SK-N-SH (cell line): ENCODE results near the gene KRTAP12-1. TPM values are rescaled to one million over a fixed set of nuclear protein-coding genes. Genes with fewer than 3 reads are reported as not detected.
A peak's percentile ranks its signal among the peaks of the same experiment; 100 is the strongest.

Experiments
- CTCF ChIA-PET: fragments of 300-600, 350-600 bp; formaldehyde crosslinking; extraction: SDS; loops from one replicate; lab custom pipeline; 2021; lab: Yijun Ruan, JAX
- POLR2A ChIA-PET: fragments of 350-600 bp; sonication (Branson Sonifier 250); formaldehyde crosslinking; extraction: SDS; loops from one replicate; lab custom pipeline; 2020; ENCODE audit warnings: antibody characterized with exemption, inconsistent platforms; lab: Yijun Ruan, JAX
- DNase-seq: peaks from one replicate; pipeline ENCODE4 v3.0.0; 2012
- H2AFZ ChIP-seq: fragments of 200-600 bp; sonication (generic); 2 replicates; pipeline ENCODE4 v1.8.1; 2016; ENCODE audit warnings: antibody characterized with exemption, mild to moderate bottlenecking, low read depth
- H3F3A ChIP-seq: fragments of 200-600 bp; sonication (generic); replicated peaks from 2 replicates; pipeline ENCODE3; 2016; ENCODE audit warnings: antibody characterized with exemption, mild to moderate bottlenecking; ENCODE audit not compliant: insufficient read depth
- H3K27ac ChIP-seq, 2 experiments: fragments of 200-500 bp in 1 of 2; fragments of 200-600 bp in 1 of 2; sonication (Bioruptor generic) in 1 of 2; sonication (generic), shearing (Covaris generic) in 1 of 2; 2 replicates each; pipeline versions ENCODE4 v1.5.1 to v1.6.1; 2014 to 2016; ENCODE audit warnings: low read depth in 2 of 2, inconsistent platforms in 1 of 2, low read length in 1 of 2, mild to moderate bottlenecking in 1 of 2, mixed read lengths in 1 of 2
- H3K27me3 ChIP-seq: fragments of 200-600 bp; sonication (generic), shearing (Covaris generic); 2 replicates; pipeline ENCODE4 v1.6.1; 2016; ENCODE audit warnings: mixed run types; ENCODE audit not compliant: insufficient read depth
- H3K36me3 ChIP-seq, 2 experiments: fragments of 200-500 bp in 1 of 2; fragments of 200-600 bp in 1 of 2; sonication (Bioruptor generic) in 1 of 2; sonication (generic) in 1 of 2; replicated peaks in 1 of 2; 2 replicates each; pipeline versions ENCODE3 to v1.5.1; 2014 to 2016; ENCODE audit warnings: low read length in 1 of 2, mild to moderate bottlenecking in 1 of 2; ENCODE audit not compliant: insufficient read depth in 2 of 2, control insufficient read depth in 1 of 2
- H3K4me1 ChIP-seq, 2 experiments: fragments of 200-500 bp in 1 of 2; fragments of 200-600 bp in 1 of 2; sonication (Bioruptor generic) in 1 of 2; sonication (generic), shearing (Covaris generic) in 1 of 2; 2 replicates each; pipeline versions ENCODE4 v1.5.1 to v1.6.1; 2014 to 2016; ENCODE audit warnings: low read depth in 1 of 2, low read length in 1 of 2, mixed run types in 1 of 2; ENCODE audit not compliant: insufficient read depth in 2 of 2, control insufficient read depth in 1 of 2
- H3K4me2 ChIP-seq: fragments of 200-600 bp; sonication (generic), shearing (Covaris generic); 2 replicates; pipeline ENCODE4 v1.6.1; 2017; ENCODE audit warnings: mixed run types
- H3K4me3 ChIP-seq, 2 experiments: fragments of 200-500 bp in 1 of 2; fragments of 200-600 bp in 1 of 2; sonication (Bioruptor generic) in 1 of 2; sonication (generic), shearing (Covaris generic) in 1 of 2; 2 replicates each; pipeline versions ENCODE4 v1.5.1 to v1.8.1; 2014 to 2016; ENCODE audit warnings: low read depth in 2 of 2, inconsistent platforms in 1 of 2, low read length in 1 of 2, mild to moderate bottlenecking in 1 of 2, mixed read lengths in 1 of 2, moderate library complexity in 1 of 2
- H3K79me2 ChIP-seq: fragments of 200-600 bp; sonication (generic); 2 replicates; pipeline ENCODE4 v1.8.1; 2017; ENCODE audit warnings: mild to moderate bottlenecking; ENCODE audit not compliant: insufficient read depth
- H3K9ac ChIP-seq: fragments of 200-600 bp; sonication (generic); 2 replicates; pipeline ENCODE4 v1.6.1; 2017; ENCODE audit warnings: mixed run types
- H3K9me2 ChIP-seq: fragments of 200-600 bp; sonication (generic); 2 replicates; pipeline ENCODE4 v1.6.1; 2017; ENCODE audit warnings: mixed run types
- H3K9me3 ChIP-seq: fragments of 200-600 bp; sonication (generic); 2 replicates; pipeline ENCODE4 v1.6.1; 2017; ENCODE audit warnings: mixed run types, mild to moderate bottlenecking, moderate library complexity
- H4K20me1 ChIP-seq: fragments of 200-600 bp; sonication (generic); 2 replicates; pipeline ENCODE4 v1.6.1; 2017; ENCODE audit warnings: mild to moderate bottlenecking, mixed run types; ENCODE audit not compliant: insufficient read depth
- GABPA ChIP-seq: IDR thresholded peaks from 2 replicates; pipeline ENCODE4 v1.4.0; 2012; ENCODE audit warnings: low read depth, mild to moderate bottlenecking
- JUND ChIP-seq: IDR thresholded peaks from 2 replicates; pipeline ENCODE4 v1.4.0; 2012
- MEF2A ChIP-seq: IDR thresholded peaks from 2 replicates; pipeline ENCODE4 v1.4.0; 2012; ENCODE audit warnings: low read depth, borderline replicate concordance
- NFIC ChIP-seq: IDR thresholded peaks from 2 replicates; pipeline ENCODE4 v1.4.0; 2012; ENCODE audit warnings: borderline replicate concordance
- PBX3 ChIP-seq: IDR thresholded peaks from 2 replicates; pipeline ENCODE4; 2012
- POLR2AphosphoS5 ChIP-seq: IDR thresholded peaks from 2 replicates; pipeline ENCODE4 v1.6.1; 2012; ENCODE audit warnings: low read depth, low read length
- RCOR1 ChIP-seq: fragments of 150-350 bp; IDR thresholded peaks from 2 replicates; pipeline ENCODE4 v1.6.1; 2017; ENCODE audit warnings: antibody characterized with exemption, low read length
- REST ChIP-seq: IDR thresholded peaks from 2 replicates; pipeline ENCODE4 v1.6.1; 2012; ENCODE audit warnings: mild to moderate bottlenecking, low read depth, low read length, moderate library complexity
- RFX5 ChIP-seq: IDR thresholded peaks from 2 replicates; pipeline ENCODE4 v1.6.1; 2012; ENCODE audit warnings: mild to moderate bottlenecking, improper control_type of control experiment, low read length
- SMC3 ChIP-seq: IDR thresholded peaks from 2 replicates; pipeline ENCODE4 v1.6.1; 2012; ENCODE audit warnings: low read depth, low read length, improper control_type of control experiment
- WGBS: methylation state at CpG from one replicate; pipeline ENCODE4 v1.1.6; 2017; ENCODE audit warnings: low lambda C conversion rate; 5-methylcytosine and 5-hydroxymethylcytosine counted together
- polyA plus RNA-seq, 3 experiments: library from polyadenylated mRNA; depleted of rRNA; stranded (reverse); fragments of >200 nt; gene quantifications; 2 replicates each; pipeline ENCODE4 v1.2.3, GENCODE V29; 2012
- TF ChIP-seq, protein P1 (sequence below): IDR thresholded peaks from 2 replicates; pipeline ENCODE4 v1.4.0; 2012; ENCODE audit warnings: low read depth, borderline replicate concordance

KRTAP12-1 gene
- polyA plus RNA-seq, 1 of the 3 experiments (the other 2 are of a cell fraction) = not detected

- H3K4me3 ChIP-seq = no peak overlapping the region
- H3K9me2 ChIP-seq = no peaks in the 10 kb centered on the region
- H3K4me1 ChIP-seq = no peaks in the 10 kb centered on the region
- no peaks in the 10 kb centered on the region for H3K79me2 ChIP-seq
- H2AFZ ChIP-seq = no peak overlapping the region
- no peaks in the 10 kb centered on the region for H3F3A ChIP-seq
- POLR2A ChIA-PET = no interaction called here
- H3K27me3 ChIP-seq = peaks cover 52% of the 10 kb centered on the region; the same call in 1 of the 2 replicates
- TF ChIP-seq NFIC = no peak
- CTCF ChIA-PET = no interaction called here
- H4K20me1 ChIP-seq = no peaks in the 10 kb centered on the region
- H3K36me3 ChIP-seq = no peaks in the 10 kb centered on the region
- no peak overlapping the region for H3K27ac ChIP-seq
- no peak overlapping the region for H3K9ac ChIP-seq
- no peak for DNase-seq
- no peaks in the 10 kb centered on the region for H3K9me3 ChIP-seq
- H3K4me2 ChIP-seq = no peak overlapping the region
These were observed 35.0 kb upstream of the KRTAP12-1 start for GRCh38 chr21:44716984-44717383.

DNA sequence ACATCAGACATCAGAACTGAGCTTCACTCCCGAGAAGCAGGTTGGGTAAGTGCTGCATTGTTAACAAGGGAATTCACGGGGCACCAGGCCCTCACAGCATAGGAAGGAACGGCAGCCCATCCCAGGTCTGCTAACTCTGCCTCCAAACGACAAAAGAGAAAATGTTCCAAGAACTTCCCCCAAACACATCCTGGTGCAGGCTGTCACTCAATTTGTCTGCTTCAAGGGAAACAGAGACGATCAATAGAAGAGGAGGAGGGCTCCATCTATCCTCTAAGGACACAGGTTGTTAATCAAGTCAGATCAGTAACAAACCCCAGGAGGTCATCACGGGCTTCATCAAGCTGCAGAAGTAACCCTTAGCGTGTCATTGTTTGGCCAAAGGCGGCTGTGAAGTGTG lies 32.9 kb upstream of the KRTAP12-1 start:
- peak; percentile 2 for DNase-seq
- H2AFZ ChIP-seq = no peak overlapping the region
- H3K9me3 ChIP-seq = no peaks in the 10 kb centered on the region
- no peak overlapping the region for H3K4me2 ChIP-seq
- no peak overlapping the region for H3K4me3 ChIP-seq
- H3K9ac ChIP-seq = no peak overlapping the region
- TF ChIP-seq MEF2A = no peak
- H3K27ac ChIP-seq = no peak overlapping the region
- H3K36me3 ChIP-seq = no peaks in the 10 kb centered on the region
- H4K20me1 ChIP-seq = no peaks in the 10 kb centered on the region
- H3K79me2 ChIP-seq = no peaks in the 10 kb centered on the region
- 4% methylated on average over 8 of the region's 8 CpGs for WGBS
- peaks cover 57% of the 10 kb centered on the region for H3K27me3 ChIP-seq
- CTCF ChIA-PET = interaction anchor here (0.7 kb wide), 1 partner anchor 205 kb away, joined by 3 read pairs; no protein-coding TSS in a partner anchor
- no peaks in the 10 kb centered on the region; a peak in 1 of 4 replicates for H3K4me1 ChIP-seq
- no peaks in the 10 kb centered on the region for H3K9me2 ChIP-seq
- POLR2A ChIA-PET = no interaction called here
- no peaks in the 10 kb centered on the region for H3F3A ChIP-seq

DNA sequence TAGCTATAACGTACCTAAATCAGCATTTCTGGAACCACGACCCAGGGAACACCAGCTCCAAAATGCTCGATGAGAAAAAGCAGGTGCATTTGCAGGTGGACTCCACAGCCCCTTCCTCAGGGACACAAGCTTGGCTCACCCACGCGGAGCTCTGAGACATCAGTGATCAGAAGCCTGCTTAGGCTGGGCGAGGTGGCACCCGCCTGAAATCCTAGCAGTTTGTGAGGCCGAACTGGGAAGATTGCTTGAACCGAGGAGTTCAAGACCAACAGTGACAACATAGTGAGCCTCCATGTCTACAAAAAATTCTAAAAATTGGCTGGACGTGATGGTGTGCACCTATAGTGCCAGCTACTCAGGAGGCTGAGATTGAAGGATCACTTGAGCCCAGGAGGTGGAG lies 31.9 kb upstream of the KRTAP12-1 start:
- no peaks in the 10 kb centered on the region for H3F3A ChIP-seq
- no peak overlapping the region for H3K9ac ChIP-seq
- WGBS = 47% methylated on average over 10 of the region's 10 CpGs
- ChIA-PET CTCF (interaction anchor here (1.1 kb wide), 1 partner anchor 27 kb away, joined by 3 read pairs; no protein-coding TSS in a partner anchor), POLR2A (no interaction called here)
- H3K27me3 ChIP-seq = peaks cover 64% of the 10 kb centered on the region
- H3K9me3 ChIP-seq = no peaks in the 10 kb centered on the region
- no peak overlapping the region for H3K27ac ChIP-seq
- no peaks in the 10 kb centered on the region for H3K79me2 ChIP-seq
- no peak overlapping the region for H3K4me3 ChIP-seq
- H3K4me1 ChIP-seq = no peaks in the 10 kb centered on the region; a peak in 1 of 4 replicates
- DNase-seq = no peak
- no peak overlapping the region for H2AFZ ChIP-seq
- no peaks in the 10 kb centered on the region for H3K9me2 ChIP-seq
- H3K36me3 ChIP-seq = no peaks in the 10 kb centered on the region
- no peak overlapping the region for H3K4me2 ChIP-seq
- TF ChIP-seq PBX3 (no peak), RFX5 (no peak), JUND (no peak)
- no peaks in the 10 kb centered on the region for H4K20me1 ChIP-seq

DNA sequence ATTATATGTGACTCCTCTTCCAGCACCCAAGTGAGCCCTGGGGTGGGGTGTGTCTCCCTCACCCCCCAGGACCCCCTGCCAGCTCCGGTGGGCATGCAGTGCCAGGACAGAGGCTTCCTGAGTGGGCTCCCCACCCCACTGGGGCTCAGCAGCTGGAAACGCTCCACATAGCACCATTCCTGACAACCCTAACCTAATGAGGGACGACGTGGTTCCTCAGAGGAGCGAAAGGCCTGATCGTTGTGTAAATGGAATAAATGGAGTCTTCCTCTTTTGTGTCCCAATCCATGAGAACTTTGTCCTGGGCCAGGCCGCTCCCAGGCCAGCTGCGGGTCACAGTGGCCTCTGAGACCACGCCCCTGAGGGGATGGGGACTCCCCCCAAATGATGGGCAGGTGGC lies 31.2 kb upstream of the KRTAP12-1 start:
- Histone ChIP-seq H3K9me3 (no peaks in the 10 kb centered on the region), H3K27me3 (peaks cover 64% of the 10 kb centered on the region), H3K27ac (no peak overlapping the region), H3K9ac (no peak overlapping the region), H3K4me3 (no peak overlapping the region), H3K79me2 (no peaks in the 10 kb centered on the region), H3K4me1 (no peaks in the 10 kb centered on the region; a peak in 1 of 4 replicates), H3F3A (no peaks in the 10 kb centered on the region), H3K36me3 (no peaks in the 10 kb centered on the region), H3K4me2 (no peak overlapping the region), H4K20me1 (no peaks in the 10 kb centered on the region), H3K9me2 (no peaks in the 10 kb centered on the region), H2AFZ (no peak overlapping the region)
- CTCF ChIA-PET = interaction anchor here (1.1 to 2.7 kb wide), 3 partner anchors 17 to 88 kb away, joined by 3 to 12 read pairs (median 3); partner anchors contain the start of gene UBE2G2
- 27% methylated on average over 6 of the region's 9 CpGs for WGBS
- DNase-seq = peak; percentile 4
- POLR2A ChIA-PET = no interaction called here
- TF ChIP-seq, protein P1, sequence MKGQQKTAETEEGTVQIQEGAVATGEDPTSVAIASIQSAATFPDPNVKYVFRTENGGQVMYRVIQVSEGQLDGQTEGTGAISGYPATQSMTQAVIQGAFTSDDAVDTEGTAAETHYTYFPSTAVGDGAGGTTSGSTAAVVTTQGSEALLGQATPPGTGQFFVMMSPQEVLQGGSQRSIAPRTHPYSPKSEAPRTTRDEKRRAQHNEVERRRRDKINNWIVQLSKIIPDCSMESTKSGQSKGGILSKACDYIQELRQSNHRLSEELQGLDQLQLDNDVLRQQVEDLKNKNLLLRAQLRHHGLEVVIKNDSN = no peak
- TF ChIP-seq REST = no peak
- TF ChIP-seq RCOR1 = no peak
- TF ChIP-seq GABPA = no peak
- no peak for TF ChIP-seq SMC3
- TF ChIP-seq POLR2AphosphoS5 = no peak
